Activated naive CD4-positive, alpha-beta T cell treated with anti-CD3 and anti-CD28 coated beads, Interleukin-2, amount 50 U/mL, for 16 hours (primary cell): ENCODE measurements around the gene RHOA.

Experiments used
- DNase-seq: peaks from one replicate; pipeline ENCODE4 v3.0.0-alpha.2; 2020

The RHOA gene

DNA sequence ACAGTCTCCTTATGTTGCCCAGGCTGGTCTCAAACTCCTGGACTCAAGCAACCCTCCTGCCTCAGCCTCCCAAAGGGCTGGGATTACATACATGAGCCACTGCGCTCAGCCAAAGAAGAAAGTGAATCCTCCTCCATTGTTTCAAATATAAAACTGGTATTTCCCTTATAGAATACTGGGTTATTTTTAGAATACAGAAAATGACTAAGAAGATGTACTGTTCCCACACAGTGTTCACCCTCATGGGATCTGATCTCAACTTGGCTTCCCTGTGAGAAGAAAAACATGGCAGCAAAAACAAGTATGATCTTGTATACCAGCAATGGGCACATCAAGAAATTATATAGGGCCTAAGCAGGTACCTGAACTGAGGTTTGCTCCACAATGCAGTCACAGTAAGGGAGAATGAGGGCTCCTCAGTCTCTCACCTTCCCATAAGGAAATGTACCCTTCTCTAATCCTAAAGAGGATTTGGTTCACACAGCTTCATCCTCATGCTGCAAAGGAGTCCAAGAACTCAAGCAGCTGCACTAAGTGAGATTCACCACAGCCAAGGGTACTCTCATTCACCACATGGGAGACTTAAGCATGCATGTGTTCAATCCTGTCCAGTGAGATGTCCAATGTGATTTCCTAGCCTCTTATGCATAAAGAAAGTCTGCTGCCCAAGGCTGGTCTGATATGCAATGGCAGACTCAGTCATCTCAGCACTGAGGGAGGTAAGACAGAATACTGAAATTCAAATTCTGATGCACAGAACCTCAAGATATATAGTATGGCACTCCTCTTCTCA is 97.7 kb downstream of the RHOA start:
- no peak for DNase-seq

DNA sequence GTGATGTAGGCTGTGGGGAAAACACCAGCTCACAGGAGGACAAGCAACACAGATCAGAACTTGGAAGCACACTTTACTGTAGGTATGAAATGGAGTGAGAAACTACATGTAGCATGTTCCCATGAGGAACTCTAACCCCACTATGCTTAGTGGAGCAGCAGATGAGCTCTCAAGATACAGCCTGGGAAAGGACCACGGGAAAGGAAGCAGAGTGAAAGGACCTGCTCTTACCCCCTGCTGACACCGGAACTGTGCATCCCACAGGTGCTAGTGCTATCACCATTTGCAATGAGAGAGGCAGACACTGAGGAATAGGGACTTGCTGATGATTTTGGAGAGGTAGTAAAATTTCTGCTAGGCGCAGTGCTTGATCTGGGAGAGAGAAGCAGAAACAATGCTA is 100.5 kb downstream of the RHOA start:
- DNase-seq, result no peak

DNA sequence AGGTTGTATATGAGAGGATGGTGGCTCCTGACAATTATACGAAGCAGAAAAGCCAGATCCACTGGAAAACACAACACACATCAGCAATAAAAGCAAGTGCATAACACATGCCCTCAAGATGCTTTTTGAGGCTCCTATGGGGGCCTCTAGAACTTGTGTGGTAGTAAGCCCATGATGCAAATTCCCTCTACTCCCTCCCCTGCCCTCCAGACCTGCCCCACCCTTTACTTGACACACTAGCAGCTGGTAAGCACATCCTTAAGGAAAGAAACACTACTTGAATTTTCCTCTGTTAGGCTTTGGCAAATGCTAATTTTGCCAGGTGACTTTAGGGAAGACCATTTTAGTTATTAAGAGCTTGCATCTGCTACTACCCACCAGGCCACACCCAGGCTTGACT is 101.1 kb downstream of the RHOA start:
- DNase-seq, result no peak
